Choroid plexus epithelial cell (primary cell): ENCODE results near the gene COX17.

Experiments used
- DNase-seq: peaks from one replicate; pipeline ENCODE4 v3.0.0-alpha.2; 2010; ENCODE audit warnings: low read depth
- H3K4me3 ChIP-seq: 2 replicates; pipeline ENCODE4 v1.5.1; 2011; ENCODE audit warnings: low read depth, mild to moderate bottlenecking, control low read depth, low read length, moderate library complexity
- TF ChIP-seq, protein P1 (sequence below): conservative IDR thresholded peaks from 2 replicates; pipeline ENCODE4 v1.5.1; 2011; ENCODE audit warnings: low read depth, mild to moderate bottlenecking, control low read depth, inconsistent platforms, low read length, moderate library complexity

The COX17 gene

DNA sequence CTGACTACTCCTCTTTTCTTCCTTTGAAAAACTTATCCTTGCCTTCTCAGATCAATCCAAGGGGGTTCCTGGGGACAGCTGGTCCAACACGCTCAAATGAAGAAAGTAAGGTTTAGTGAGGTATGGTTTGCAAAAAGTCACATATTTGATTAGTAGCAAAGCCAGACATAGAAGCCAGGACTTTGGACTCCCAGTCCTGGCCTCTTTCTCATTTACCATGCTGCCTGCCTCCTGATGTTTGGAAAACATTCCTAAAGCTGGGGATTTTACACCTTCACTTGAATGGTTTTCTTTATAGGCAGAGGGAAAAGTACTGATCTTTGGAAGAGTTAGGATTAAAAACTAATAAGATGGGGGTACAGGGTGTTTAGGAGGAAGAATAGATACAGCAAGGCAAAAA, 31.4 kb downstream of the COX17 start:
- H3K4me3 ChIP-seq: no peak overlapping the region
- TF ChIP-seq, protein P1, sequence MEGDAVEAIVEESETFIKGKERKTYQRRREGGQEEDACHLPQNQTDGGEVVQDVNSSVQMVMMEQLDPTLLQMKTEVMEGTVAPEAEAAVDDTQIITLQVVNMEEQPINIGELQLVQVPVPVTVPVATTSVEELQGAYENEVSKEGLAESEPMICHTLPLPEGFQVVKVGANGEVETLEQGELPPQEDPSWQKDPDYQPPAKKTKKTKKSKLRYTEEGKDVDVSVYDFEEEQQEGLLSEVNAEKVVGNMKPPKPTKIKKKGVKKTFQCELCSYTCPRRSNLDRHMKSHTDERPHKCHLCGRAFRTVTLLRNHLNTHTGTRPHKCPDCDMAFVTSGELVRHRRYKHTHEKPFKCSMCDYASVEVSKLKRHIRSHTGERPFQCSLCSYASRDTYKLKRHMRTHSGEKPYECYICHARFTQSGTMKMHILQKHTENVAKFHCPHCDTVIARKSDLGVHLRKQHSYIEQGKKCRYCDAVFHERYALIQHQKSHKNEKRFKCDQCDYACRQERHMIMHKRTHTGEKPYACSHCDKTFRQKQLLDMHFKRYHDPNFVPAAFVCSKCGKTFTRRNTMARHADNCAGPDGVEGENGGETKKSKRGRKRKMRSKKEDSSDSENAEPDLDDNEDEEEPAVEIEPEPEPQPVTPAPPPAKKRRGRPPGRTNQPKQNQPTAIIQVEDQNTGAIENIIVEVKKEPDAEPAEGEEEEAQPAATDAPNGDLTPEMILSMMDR: no peak
- DNase-seq: no peak

DNA sequence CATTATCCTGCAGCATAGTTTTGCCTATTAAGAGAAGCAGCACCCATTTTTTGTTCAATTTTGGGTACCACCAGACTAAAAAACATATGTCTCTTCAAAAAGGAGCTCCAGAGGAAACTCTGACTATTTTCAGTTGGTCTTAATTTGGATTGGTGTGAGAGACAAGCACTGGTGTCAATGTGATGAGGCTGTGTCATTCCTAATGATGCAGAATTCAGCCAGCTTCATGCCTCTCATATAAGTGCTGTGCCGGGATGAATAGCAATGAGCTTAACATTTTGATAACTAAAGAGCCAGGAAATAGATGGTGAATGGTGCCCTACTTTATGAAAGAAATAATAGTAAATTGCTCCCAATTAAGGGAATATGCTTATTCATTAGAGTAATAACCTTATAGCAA, 32.7 kb downstream of the COX17 start:
- H3K4me3 ChIP-seq: no peak overlapping the region
- no peak for DNase-seq
- TF ChIP-seq, protein P1: no peak

DNA sequence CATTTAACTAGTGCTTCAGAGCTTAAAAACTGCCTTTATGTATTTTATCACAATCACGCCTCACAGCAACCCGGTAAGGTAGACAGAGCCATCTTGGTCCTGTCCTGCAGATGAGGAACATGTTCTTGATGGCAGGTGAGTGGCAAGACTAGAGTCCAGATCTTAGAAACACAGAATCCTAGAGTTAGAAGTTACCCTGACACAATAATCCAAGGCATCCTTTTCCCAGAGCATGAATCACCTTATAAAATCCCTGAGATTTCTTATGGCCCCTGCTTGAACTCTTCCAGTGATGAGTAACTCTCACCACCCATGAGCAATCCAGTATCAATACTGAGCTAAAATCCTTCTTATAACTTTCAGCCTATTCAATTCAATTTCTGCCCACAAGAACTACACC, 33.7 kb downstream of the COX17 start:
- TF ChIP-seq, protein P1: no peak
- peak; percentile 61 for DNase-seq
- no peak overlapping the region for H3K4me3 ChIP-seq

DNA sequence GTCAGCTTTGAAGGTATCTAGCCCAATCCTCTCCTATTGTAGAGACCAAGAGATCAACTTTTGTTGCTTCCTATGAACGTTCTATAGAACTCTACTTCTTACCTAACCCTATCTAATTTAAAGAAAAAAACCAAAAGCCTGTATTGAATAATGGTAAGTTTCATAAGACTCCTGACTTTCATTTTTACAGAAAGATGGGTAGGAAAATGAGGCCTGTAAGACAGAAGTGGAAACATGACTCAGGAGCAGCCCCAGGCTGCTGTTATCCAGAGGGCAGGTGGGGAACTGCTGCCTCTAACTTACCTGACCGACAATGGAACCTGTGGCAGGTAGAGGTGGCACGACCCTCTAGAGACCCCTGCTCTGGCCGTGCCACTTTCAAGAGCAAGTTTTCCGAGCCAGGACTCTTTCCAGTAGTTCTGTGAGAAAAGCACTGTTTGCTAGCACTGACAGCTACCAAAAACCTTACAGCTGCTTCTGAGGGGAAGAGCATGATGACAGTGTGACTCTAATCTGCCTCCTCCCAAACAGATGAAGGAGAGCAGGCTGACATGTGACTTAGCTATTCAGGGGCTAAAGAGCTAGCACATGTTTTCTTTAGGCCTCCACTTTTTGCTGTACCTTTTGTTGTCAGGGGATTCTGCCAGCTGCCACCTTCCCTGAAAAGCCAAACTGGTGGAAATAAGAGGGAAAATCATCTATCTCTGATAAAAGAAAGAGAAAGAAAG, 34.3 kb downstream of the COX17 start:
- TF ChIP-seq, protein P1: no peak
- H3K4me3 ChIP-seq: no peak overlapping the region
- no peak for DNase-seq

DNA sequence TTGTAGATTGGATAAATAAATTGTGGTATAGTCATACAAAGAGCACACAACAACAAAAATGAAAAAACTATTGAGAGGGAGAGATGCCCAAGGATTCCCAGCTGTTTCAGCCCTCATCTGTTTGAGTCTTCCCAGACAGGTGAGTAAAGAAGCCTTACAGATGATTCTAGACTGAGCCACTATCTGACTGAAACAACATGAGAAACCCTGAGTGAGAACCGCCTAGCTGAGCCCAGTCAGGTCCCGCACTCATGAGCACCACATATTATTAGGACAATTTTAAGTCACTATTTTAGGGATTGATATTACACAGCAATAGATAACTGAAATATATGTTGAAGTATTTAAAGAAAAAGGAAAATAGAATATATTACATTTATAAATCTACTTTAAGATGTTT, 35.8 kb downstream of the COX17 start:
- TF ChIP-seq, protein P1: no peak
- DNase-seq: no peak
- no peak overlapping the region for H3K4me3 ChIP-seq

DNA sequence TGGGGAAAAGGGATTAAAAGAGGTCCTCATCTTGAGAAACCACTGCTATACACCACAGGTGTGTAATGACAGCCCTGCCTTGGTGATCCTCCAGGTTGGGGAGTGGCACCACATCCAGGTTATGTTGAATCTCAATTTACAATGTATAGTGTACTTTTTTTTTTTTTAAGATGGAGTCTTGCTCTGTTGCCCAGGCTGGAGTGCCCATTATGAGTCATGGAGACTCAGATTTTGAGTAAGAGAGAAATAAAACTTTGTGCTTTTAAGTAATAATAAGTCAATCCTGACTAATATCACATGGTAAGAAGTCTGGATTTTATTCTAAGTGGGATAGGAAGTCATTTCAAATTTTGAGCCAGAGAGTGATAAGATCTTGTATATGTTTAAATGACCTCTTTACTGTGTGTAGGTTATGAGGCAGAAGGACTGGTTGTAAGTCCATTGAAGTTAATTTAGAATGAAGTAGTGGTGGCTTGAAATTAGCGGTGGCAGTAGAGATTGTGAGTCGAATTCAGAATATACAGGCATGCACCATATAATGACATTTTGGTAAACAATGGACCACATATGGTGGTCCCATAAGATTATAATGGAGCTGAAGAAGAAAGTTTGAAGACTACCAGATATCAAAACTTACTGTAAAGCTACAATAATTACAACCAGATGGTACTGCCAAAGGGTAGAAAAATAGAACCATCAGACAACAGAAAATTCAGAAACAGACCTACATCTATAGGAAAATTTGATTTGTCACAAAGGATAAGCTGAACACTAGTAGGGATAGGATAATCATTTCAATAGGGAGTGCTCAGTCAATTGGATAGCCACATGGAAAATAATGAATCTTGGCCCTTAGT, 37.5 kb downstream of the COX17 start:
- no peak for DNase-seq
- TF ChIP-seq, protein P1: no peak
- no peak overlapping the region for H3K4me3 ChIP-seq
